ENCODE data around the gene VANGL2. TPM values are rescaled to one million over a fixed set of nuclear protein-coding genes. Genes with fewer than 3 reads are reported as not detected.

VANGL2 gene
- total RNA-seq, 6 experiments from 2014 or later: not detected

- Mint-ChIP-seq H3K9me3 (no peaks in the 10 kb centered on the region), H3K27me3 (ENCODE audit: insufficient read depth) (no peaks in the 10 kb centered on the region; the same call in 1 of the 2 replicates), H3K27ac (no peak overlapping the region), H3K4me1 (ENCODE audit: low read depth) (no peaks in the 10 kb centered on the region), H3K4me3 (no peak overlapping the region), H3K36me3 (ENCODE audit: low read depth) (no peaks in the 10 kb centered on the region)
- no peak for DNase-seq
- TF ChIP-seq, protein P1, sequence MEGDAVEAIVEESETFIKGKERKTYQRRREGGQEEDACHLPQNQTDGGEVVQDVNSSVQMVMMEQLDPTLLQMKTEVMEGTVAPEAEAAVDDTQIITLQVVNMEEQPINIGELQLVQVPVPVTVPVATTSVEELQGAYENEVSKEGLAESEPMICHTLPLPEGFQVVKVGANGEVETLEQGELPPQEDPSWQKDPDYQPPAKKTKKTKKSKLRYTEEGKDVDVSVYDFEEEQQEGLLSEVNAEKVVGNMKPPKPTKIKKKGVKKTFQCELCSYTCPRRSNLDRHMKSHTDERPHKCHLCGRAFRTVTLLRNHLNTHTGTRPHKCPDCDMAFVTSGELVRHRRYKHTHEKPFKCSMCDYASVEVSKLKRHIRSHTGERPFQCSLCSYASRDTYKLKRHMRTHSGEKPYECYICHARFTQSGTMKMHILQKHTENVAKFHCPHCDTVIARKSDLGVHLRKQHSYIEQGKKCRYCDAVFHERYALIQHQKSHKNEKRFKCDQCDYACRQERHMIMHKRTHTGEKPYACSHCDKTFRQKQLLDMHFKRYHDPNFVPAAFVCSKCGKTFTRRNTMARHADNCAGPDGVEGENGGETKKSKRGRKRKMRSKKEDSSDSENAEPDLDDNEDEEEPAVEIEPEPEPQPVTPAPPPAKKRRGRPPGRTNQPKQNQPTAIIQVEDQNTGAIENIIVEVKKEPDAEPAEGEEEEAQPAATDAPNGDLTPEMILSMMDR (IDR thresholded peaks at IDR 0.05): no peak
Measured at GRCh38 chr1:160449494-160449893, 49.1 kb downstream of the VANGL2 start.

GRCh38 chr1:160451119-160451858 lies 50.9 kb downstream of the VANGL2 start:
- TF ChIP-seq, protein P1 (IDR thresholded peaks at IDR 0.05): no peak
- H3K4me3 Mint-ChIP-seq: no peak overlapping the region
- H3K36me3 Mint-ChIP-seq (ENCODE audit: low read depth): no peaks in the 10 kb centered on the region
- no peak overlapping the region for H3K27ac Mint-ChIP-seq
- no peak for DNase-seq
- no peaks in the 10 kb centered on the region for H3K9me3 Mint-ChIP-seq
- no peaks in the 10 kb centered on the region for H3K4me1 Mint-ChIP-seq (ENCODE audit: low read depth)
- H3K27me3 Mint-ChIP-seq (ENCODE audit: insufficient read depth): peaks cover 1% of the 10 kb centered on the region; the same call in 1 of the 2 replicates

DNA sequence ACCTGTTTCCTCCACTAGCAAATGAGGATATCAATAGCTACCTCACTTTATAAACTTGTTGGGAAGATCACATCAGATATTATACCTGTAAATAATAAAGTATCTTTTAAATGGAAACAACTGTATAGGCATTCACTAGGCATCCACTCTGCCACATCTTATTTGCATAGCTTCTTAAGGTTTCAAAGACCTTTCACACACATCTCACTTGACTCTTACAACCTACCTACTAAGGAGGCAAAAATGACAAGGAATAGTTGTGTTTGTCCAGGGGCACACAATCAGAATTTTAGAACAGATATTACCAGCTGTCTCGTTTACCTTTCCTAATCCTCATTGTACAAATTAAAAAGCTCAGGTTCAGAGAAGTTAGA lies 51.5 kb downstream of the VANGL2 start:
- H3K4me1 Mint-ChIP-seq (ENCODE audit: low read depth): no peaks in the 10 kb centered on the region
- no peak overlapping the region for H3K27ac Mint-ChIP-seq
- H3K27me3 Mint-ChIP-seq (ENCODE audit: insufficient read depth): peaks cover 3% of the 10 kb centered on the region; the same call in 1 of the 2 replicates
- H3K4me3 Mint-ChIP-seq: no peak overlapping the region
- DNase-seq: no peak
- TF ChIP-seq, protein P1 (IDR thresholded peaks at IDR 0.05): no peak
- H3K9me3 Mint-ChIP-seq: no peaks in the 10 kb centered on the region
- H3K36me3 Mint-ChIP-seq (ENCODE audit: low read depth): no peaks in the 10 kb centered on the region

GRCh38 chr1:160453443-160453842 lies 53.1 kb downstream of the VANGL2 start:
- DNase-seq: no peak
- TF ChIP-seq, protein P1 (IDR thresholded peaks at IDR 0.05): no peak
- Mint-ChIP-seq H3K36me3 (ENCODE audit: low read depth) (no peaks in the 10 kb centered on the region), H3K4me1 (ENCODE audit: low read depth) (no peaks in the 10 kb centered on the region), H3K9me3 (no peaks in the 10 kb centered on the region), H3K27me3 (ENCODE audit: insufficient read depth) (peaks cover 3% of the 10 kb centered on the region; the same call in 1 of the 2 replicates), H3K4me3 (no peak overlapping the region), H3K27ac (no peak overlapping the region)

DNA sequence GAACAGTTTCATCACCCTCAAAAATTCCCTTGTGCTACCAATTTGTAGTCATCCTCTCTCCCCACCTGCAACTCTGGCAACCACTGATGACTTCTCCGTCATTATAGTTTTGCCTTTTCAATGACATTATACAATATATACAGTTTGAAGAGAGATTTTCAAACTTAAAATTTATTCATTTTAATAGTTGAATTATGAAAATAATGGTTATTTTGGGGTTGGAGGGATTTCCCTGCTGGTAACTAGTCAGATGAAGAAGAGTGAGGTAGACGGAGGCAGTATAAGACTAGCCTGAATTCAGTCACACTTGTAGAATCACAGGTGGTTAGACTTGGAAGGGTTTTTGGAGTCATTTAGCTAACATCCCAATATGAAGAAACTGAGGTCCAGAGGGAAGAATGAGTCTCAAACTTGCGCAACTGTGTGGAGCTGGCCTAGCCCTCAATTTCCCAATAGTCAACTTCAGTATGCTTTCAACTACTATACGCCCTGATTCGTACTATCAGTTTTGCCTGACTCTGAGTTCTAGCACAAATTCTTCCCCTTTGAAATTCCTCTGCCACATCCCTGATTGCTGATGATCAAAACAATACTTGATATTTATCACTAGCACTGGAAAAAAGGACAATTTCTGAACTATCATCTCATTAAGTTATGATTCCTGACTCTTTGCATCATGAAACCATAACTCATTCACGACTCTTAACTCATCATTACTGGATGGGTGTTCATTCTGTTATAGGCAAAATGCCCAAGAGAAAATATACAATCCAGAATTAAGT lies 54.2 kb downstream of the VANGL2 start:
- no peaks in the 10 kb centered on the region for H3K36me3 Mint-ChIP-seq (ENCODE audit: low read depth)
- H3K27ac Mint-ChIP-seq: no peak overlapping the region
- no peak for DNase-seq
- H3K4me3 Mint-ChIP-seq: no peak overlapping the region
- TF ChIP-seq, protein P1 (IDR thresholded peaks at IDR 0.05): no peak
- H3K4me1 Mint-ChIP-seq (ENCODE audit: low read depth): no peaks in the 10 kb centered on the region
- peaks cover 3% of the 10 kb centered on the region; the same call in 1 of the 2 replicates for H3K27me3 Mint-ChIP-seq (ENCODE audit: insufficient read depth)
- no peaks in the 10 kb centered on the region for H3K9me3 Mint-ChIP-seq

Data from HFFc6 (cell line).